ENCODE measurements around the gene ZMIZ1.

ZMIZ1 gene

DNA sequence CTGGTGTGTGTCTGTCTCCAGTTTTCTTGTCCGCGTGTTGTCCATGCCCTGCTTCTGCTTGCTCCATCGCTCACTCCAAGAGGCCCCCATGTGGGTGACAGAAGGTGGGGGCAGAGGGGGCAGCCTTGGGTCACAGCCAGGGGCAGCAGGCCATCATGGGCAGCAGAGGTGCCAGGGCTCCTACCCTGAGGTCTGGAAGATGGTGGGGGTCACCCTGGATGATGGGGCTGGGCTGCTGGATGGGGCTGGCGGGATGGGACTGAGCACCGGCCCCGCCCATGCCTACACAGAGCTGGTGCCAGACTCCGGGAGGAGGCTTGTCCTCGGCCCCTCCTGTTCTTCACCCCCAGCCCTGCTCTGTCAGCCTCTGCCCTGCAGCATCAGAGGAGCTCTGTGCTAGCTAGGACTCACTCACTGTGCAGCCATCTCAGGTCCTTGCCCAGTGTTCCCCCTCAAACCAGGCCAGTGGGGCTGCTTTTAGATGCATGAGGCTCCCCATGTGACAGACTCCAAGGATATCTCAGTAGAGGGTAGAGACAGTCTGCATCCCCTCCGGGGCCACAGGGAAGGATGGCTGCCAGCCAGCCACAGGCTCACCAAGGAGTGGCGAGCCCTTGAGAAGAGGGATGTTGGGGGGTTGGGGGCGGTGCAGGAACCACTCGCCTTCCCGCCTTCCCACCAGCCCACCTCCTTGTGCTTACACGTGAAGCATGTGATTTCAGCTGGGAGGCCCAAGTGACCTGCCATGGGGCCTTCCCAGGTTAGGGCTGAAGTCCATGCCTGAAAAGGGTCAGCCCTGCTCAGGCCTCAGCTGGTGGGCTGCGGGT is 243.0 kb downstream of the ZMIZ1 start:
- no peak for DNase-seq (ENCODE audit: low spot score)
- TF ChIP-seq, protein P1, sequence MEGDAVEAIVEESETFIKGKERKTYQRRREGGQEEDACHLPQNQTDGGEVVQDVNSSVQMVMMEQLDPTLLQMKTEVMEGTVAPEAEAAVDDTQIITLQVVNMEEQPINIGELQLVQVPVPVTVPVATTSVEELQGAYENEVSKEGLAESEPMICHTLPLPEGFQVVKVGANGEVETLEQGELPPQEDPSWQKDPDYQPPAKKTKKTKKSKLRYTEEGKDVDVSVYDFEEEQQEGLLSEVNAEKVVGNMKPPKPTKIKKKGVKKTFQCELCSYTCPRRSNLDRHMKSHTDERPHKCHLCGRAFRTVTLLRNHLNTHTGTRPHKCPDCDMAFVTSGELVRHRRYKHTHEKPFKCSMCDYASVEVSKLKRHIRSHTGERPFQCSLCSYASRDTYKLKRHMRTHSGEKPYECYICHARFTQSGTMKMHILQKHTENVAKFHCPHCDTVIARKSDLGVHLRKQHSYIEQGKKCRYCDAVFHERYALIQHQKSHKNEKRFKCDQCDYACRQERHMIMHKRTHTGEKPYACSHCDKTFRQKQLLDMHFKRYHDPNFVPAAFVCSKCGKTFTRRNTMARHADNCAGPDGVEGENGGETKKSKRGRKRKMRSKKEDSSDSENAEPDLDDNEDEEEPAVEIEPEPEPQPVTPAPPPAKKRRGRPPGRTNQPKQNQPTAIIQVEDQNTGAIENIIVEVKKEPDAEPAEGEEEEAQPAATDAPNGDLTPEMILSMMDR (IDR thresholded peaks at IDR 0.05; ENCODE audit: extremely low read depth, missing control alignments), result no peak

DNA sequence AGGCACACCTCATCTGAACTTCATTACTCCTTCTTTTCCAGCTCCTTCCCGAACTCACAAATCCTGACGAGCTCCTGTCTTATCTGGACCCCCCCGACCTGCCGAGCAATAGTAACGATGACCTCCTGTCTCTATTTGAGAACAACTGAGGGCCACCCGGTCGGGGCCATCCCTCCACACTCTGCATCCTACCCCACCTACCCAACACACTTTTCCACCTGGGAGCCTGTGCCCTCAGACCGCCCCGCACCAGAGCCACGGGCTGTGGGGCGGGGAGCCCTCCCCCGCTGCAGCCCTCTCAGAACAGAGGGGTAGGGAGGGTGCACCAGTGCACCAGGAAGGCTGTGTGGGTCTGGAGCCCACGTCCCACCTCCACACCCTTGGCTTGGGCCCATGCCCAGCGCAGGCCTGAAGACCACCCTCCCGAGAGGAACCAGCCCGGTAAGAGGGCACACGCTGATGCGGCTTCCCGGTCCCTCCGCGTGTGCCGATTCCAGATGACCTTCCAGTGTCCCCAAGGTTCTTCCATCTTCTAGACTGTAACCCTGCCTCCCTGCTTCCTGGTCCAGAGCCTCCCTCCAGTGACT is 243.9 kb downstream of the ZMIZ1 start:
- TF ChIP-seq, protein P1 (IDR thresholded peaks at IDR 0.05; ENCODE audit: extremely low read depth, missing control alignments), result no peak
- no peak for DNase-seq (ENCODE audit: low spot score)

DNA sequence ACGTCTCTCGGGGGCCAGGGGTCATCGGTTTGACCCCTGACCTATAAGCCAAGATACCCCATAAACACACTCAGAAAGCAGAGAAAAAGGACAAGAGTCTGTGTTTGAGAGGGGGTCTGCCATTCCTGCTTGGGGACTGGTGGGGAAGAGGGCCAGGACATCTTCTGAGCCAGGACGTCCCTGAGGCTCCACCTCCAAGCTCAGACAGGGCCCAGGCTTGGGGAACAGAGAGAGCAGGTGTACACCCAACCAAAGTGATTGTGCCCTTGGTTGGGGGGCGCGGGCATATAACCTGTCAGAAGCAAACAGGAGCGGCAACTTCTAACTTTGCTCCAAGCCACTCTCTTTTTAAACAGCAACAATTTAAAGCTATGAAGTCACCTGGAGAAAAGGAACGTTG is 244.6 kb downstream of the ZMIZ1 start:
- TF ChIP-seq, protein P1 (IDR thresholded peaks at IDR 0.05; ENCODE audit: extremely low read depth, missing control alignments), result no peak
- DNase-seq (ENCODE audit: low spot score), result no peak

DNA sequence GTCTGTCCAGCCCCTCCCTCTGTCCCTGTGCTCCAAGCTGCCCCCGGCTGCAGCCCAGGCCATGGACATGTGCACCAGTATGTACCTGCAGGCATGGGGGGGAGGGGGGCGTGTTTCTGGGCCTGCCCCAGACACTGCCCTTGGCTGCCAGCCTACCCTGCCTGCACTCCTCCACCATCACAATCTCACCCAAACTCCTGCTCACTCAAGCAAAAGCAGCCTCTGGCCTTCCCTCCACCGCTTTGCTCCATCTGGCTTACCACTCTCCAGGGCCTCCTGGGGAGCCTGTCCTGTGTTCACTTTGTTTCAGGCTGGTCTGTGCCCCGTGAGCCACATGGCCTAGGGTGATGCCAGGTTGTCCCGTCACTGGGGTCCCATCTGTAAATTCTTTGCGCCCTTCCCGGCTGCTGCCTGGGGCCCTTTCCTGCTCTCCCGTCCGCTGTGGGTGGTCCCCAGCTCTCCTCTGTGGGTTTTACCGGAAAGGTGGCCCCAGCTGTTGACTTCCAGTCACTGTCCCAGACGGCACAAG is 245.2 kb downstream of the ZMIZ1 start:
- no peak for DNase-seq (ENCODE audit: low spot score)
- TF ChIP-seq, protein P1 (IDR thresholded peaks at IDR 0.05; ENCODE audit: extremely low read depth, missing control alignments), result no peak

DNA sequence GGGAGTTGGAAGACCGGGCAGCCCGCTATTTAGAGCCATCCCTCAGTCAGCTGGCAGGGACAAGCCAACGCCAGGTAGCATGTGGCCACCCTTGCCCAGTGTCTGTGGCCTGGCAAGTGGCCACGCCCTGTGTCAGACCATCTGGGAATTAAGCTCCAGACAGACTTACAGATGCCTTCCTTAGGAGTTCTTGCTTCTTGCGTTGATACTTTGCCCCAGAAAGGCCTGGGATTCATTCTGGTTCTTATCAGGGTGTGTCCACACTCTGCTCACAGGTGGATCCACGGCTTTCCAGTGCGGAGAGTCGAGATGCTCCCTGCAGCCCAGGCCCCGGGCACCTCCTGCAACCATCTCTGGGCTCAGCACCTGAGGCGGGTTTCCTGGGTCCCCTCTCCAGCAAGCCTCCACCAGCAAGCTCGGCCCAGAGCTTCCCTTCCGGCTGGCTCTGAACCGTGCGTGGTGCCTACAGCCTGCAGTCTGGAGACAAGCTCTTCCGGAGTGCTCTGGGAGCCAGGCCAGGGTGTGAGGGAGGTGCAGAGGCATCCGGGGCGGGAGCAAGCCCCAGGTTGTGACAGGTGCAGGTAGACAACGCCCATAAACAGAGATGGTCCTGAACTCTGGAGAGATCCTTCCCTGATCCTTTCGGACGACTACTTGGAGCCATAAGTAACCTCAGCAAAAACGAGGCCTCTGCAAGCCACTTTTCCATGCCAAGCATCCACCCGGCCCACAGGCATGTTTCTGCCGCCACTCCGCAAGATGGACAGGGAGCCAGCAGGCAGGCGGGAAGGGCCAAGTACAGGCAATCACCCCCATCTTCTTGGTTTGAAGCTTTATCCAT is 246.2 kb downstream of the ZMIZ1 start:
- DNase-seq (ENCODE audit: low spot score), result no peak
- TF ChIP-seq, protein P1 (IDR thresholded peaks at IDR 0.05; ENCODE audit: extremely low read depth, missing control alignments), result no peak

DNA sequence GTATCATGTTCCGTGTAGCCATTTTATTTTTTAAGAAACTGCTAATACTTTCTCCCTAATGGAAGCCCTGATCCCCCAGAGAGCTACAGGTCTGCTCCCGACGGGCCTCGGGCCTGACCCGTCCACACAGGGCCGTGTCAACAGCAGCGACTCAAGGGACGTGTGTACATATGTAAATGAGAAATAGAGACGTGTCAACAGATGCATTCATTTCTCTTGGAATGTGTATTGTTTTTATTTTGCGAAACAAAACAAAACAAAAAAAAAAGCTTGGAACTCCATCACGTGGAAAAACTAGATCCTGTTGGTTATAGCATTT is 246.8 kb downstream of the ZMIZ1 start:
- DNase-seq (ENCODE audit: low spot score), result no peak
- TF ChIP-seq, protein P1 (IDR thresholded peaks at IDR 0.05; ENCODE audit: extremely low read depth, missing control alignments), result no peak
